Measurements from ENCODE around the gene ADGRG6. TPM values are rescaled to one million over a fixed set of nuclear protein-coding genes. Genes with fewer than 3 reads are reported as not detected.

Gene ADGRG6
- total and polyA plus RNA-seq, 2 donors from 2014 or later = 2.6 to 32.8 TPM

DNA sequence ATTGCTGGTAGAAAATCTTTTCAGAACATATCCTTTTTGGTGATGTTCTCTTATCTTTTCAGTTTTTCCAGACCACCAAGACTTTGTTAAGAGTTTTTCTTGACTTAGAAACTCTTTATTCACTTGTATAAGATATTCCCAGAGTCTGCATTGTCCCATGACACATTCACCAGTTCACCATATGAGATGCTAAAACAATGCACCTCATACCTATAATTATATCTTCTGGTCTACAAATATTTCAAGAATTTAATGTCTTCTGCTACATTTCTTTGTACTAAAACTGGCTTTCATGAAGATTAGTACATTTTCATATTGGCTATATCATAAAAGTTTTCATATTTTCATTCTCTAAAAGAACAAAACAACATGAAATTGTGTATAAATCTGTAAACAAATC lies 111.3 kb downstream of the ADGRG6 start:
- Histone ChIP-seq H3K4me1 (ENCODE audit: control insufficient read depth in 2 of 3, insufficient read depth in 2 of 3, low read depth in 1 of 3, low read length in 3 of 3) (no peaks in the 10 kb centered on the region), H3K27ac (ENCODE audit: low read depth in 2 of 2, low read length in 2 of 2) (no peak overlapping the region), H3K36me3 (ENCODE audit: control insufficient read depth in 2 of 3, insufficient read depth in 3 of 3, low read length in 3 of 3) (no peaks in the 10 kb centered on the region), H3K4me3 (ENCODE audit: low read length in 3 of 3) (no peak overlapping the region), H3K27me3 (ENCODE audit: control insufficient read depth, insufficient read depth, low read length) (no peaks in the 10 kb centered on the region), H3K9me3 (ENCODE audit: control insufficient read depth in 2 of 3, insufficient read depth in 1 of 3, low read length in 3 of 3) (no peaks in the 10 kb centered on the region), H3K9ac (ENCODE audit: low read length in 3 of 3) (no peak overlapping the region)
- FAIRE-seq (no peak), DNase-seq (no peak)
- intact Hi-C loops (cut with DNase I) = no loop called here
- no peak for TF ChIP-seq CTCF (IDR thresholded peaks at IDR 0.05; ENCODE audit: borderline replicate concordance, extremely low read depth, insufficient read depth)

DNA sequence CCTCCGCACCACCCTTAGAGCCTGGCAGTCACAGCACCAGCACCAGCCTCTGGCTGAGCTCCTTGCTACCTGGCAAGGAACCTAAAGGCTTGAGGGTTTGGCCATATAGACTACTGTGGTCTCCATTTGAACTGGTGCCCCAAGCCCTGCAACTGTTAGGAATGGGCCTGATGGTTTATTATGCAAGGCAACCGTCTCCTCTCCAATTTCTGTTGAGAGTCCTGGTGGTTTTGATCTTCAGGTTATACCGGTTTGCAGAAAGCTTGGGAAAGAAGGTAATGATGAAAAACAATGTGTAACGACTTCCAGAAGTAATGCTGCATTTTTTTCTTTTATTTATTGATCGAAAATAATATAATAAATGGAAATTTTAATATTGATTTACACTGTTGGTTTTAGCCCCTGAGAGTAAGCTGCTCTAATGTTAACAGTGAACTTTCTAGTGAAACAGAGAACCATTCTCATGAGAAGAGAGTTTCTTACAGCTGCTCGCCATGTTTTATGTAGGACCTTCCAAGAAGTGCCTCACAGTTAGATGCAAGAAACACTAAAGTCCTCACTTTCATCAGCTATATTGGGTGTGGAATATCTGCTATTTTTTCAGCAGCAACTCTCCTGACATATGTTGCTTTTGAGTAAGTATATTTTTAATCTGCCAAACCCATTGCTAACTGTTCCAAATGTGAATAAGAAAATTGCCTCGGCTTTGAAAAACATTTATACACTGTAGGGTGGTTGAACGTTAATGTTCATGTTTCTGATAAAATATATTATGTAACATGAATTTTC lies 112.8 kb downstream of the ADGRG6 start:
- TF ChIP-seq CTCF (IDR thresholded peaks at IDR 0.05; ENCODE audit: borderline replicate concordance, extremely low read depth, insufficient read depth) = no peak
- H3K9ac ChIP-seq (ENCODE audit: low read length in 3 of 3) = no peak overlapping the region
- no peak overlapping the region for H3K4me3 ChIP-seq (ENCODE audit: low read length in 3 of 3)

DNA sequence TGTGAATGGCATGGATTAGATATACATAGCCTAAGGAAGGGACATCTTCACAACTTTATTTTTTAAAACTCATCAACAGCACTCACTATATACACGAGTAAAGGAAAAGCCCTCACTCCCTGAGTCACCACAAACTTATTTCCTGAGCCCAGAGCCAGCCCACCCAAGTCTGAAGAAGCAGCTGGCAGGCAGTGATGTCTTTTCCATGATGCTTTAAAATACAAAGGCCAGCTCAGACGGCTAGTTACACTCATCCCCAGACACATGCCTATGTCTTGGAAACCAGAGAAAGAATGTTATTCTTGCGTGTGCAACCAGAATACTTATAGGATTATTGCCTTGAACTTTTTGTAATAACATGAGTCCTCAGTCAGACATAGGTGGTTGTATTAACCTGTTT lies 114.4 kb downstream of the ADGRG6 start:
- intact Hi-C loops (cut with DNase I) = no loop called here
- no peaks in the 10 kb centered on the region for H3K9me3 ChIP-seq (ENCODE audit: control insufficient read depth in 2 of 3, insufficient read depth in 1 of 3, low read length in 3 of 3)
- no peak for FAIRE-seq

More for the DNA sequence above, 112.8 kb downstream of the ADGRG6 start:
- FAIRE-seq (no peak), DNase-seq (no peak)
- H3K4me1 ChIP-seq (ENCODE audit: control insufficient read depth in 2 of 3, insufficient read depth in 2 of 3, low read depth in 1 of 3, low read length in 3 of 3) = no peaks in the 10 kb centered on the region
- H3K27ac ChIP-seq (ENCODE audit: low read depth in 2 of 2, low read length in 2 of 2) = no peak overlapping the region
- no peaks in the 10 kb centered on the region for H3K36me3 ChIP-seq (ENCODE audit: control insufficient read depth in 2 of 3, insufficient read depth in 3 of 3, low read length in 3 of 3)
- H3K27me3 ChIP-seq (ENCODE audit: control insufficient read depth, insufficient read depth, low read length) = no peaks in the 10 kb centered on the region
- H3K9me3 ChIP-seq (ENCODE audit: control insufficient read depth in 2 of 3, insufficient read depth in 1 of 3, low read length in 3 of 3) = no peaks in the 10 kb centered on the region
- intact Hi-C loops (cut with DNase I) = no loop called here

More for the DNA sequence above, 114.4 kb downstream of the ADGRG6 start:
- H3K9ac ChIP-seq (ENCODE audit: low read length in 3 of 3) = no peak overlapping the region
- no peak for TF ChIP-seq CTCF (IDR thresholded peaks at IDR 0.05; ENCODE audit: borderline replicate concordance, extremely low read depth, insufficient read depth)
- no peak overlapping the region for H3K27ac ChIP-seq (ENCODE audit: low read depth in 2 of 2, low read length in 2 of 2)
- no peaks in the 10 kb centered on the region for H3K27me3 ChIP-seq (ENCODE audit: control insufficient read depth, insufficient read depth, low read length)
- H3K4me3 ChIP-seq (ENCODE audit: low read length in 3 of 3) = no peak overlapping the region
- H3K36me3 ChIP-seq (ENCODE audit: control insufficient read depth in 2 of 3, insufficient read depth in 3 of 3, low read length in 3 of 3) = no peaks in the 10 kb centered on the region
- no peaks in the 10 kb centered on the region for H3K4me1 ChIP-seq (ENCODE audit: control insufficient read depth in 2 of 3, insufficient read depth in 2 of 3, low read depth in 1 of 3, low read length in 3 of 3)
- no peak for DNase-seq

Measured in kidney (tissue), 14 donors.